Embryonic facial prominence (tissue), 1 donor: ENCODE measurements around the gene TIE1.

Experiments used
- DNase-seq: peaks from one replicate; pipeline ENCODE4 v3.0.0-alpha.2; 2016; ENCODE audit errors: extremely low spot score

The TIE1 gene

GRCh38 chr1:43300378-43301094 lies at the start of gene TIE1:
Gene TIE1, plus strand, starts transcription at chr1:43300982. Its CDS starts 90 bp downstream, at chr1:43301072.
- DNase-seq = no peak

DNA sequence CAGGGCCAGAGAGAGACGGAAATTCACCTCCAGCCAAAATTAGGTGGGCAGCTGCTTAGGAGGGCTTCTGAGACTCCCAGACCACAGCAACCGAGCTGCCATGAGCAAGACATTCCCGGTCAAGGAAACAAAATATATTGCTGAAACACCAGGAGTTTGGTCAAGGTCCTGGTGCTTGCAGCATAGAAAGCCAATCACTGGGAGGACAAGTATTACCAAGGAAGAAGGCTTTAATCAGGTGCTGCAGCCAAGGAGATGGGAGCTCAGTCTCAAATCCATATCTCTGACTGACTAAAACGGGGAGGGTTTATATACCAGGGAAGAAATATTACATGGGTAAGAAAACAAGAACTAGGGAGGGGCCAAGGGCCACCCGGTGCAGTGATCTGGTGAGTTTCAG lies 49.8 kb upstream of the TIE1 start:
- no peak for DNase-seq

DNA sequence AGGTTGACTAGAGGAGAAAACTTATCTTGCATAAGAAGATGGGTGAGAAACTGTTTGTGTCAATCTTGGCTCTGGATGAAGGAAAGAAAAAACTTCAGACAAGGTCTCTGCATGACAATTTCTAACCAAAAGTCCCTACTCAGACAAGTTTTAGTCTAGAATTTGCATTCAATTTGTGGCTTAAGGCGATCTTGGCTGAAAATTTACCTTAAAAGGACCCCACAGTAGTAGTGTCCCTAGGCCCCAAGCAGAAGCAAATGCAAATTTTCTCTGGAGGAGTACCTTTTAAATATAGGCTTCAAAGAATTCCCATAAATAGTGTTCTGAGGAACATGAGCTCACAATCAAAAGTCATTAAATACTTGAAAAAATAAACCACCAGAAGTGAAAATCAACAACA lies 48.6 kb upstream of the TIE1 start:
- DNase-seq = no peak

DNA sequence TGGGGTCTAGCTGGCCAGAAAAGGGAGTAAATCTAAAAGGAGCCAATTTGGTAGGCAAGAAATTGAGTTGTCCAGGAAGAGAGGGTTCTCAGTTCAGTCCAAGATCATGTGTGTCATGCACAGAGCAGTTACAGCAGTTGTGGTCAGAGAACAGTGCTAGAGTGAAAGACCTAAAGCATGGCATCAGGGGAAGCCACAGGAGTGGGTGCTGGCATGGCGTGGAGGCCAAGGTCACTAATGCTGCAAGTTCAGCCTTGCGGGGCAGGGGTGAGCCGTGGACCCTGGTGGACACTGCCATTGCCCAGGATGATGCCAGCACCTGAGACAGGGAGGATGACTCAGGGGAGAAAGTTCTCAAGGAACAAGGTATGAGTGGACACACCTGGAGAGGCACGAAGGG lies 47.6 kb upstream of the TIE1 start:
- no peak for DNase-seq

- DNase-seq = no peak
Measured at GRCh38 chr1:43253876-43254275, 46.9 kb upstream of the TIE1 start.

DNA sequence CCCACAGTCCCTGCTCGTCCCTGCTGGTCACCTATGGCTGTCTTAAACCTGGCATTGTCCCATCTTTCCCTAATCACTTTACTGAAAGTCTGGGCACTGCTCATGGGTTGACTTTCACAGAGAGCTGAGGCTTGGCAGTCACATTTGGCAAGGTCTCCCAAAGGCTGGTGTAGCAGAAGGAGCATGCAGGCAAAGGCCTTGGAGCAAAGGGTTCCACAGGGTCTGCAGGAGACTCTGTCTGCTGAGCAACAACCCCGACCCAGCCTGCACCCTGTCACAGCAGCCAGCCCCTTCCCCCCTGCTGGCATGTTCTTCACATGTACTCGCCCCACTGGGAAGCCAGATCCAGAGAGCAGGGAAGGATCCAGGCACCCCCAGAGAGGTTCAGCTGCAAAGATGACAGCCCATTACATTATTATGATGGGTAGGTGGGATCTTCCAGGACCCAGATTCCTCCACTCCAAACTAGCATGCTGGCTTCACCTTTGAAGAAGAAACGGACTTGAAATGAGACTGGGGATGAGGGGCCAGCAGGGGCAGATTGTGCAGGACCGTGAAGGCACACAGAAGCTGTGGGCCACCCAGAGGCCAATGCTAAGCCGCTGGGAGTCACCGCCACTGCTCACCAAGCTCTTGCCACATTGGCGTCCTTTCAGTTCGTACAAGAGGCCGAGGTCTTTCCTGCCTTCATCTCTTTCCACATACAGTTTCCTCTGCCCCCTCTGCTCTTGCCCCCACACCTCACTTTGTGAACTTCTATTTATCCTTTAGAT lies 45.2 kb upstream of the TIE1 start:
- no peak for DNase-seq

GRCh38 chr1:43256675-43257570 lies 43.9 kb upstream of the TIE1 start:
- no peak for DNase-seq

DNA sequence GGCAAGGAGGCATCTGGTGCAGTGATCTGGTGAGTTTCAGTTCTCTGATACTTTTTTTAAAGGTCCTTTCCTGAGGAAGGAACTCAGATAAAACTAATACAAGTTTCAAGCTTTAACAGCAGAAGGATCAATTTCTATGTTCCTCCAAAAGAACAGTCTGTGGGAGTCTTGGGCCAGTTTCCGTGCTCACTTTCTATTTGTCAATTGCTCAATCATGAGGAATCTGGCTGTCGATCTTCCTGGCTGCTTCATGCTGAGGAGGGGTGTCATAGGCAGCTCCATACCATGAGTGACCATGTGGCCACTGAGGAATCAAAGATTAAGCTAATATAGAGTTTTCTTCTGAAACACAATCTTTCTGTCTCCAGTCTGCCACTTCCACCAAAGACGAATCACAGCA lies 42.4 kb upstream of the TIE1 start:
- no peak for DNase-seq

- DNase-seq = no peak
Measured at GRCh38 chr1:43265431-43265830, 35.4 kb upstream of the TIE1 start.

DNA sequence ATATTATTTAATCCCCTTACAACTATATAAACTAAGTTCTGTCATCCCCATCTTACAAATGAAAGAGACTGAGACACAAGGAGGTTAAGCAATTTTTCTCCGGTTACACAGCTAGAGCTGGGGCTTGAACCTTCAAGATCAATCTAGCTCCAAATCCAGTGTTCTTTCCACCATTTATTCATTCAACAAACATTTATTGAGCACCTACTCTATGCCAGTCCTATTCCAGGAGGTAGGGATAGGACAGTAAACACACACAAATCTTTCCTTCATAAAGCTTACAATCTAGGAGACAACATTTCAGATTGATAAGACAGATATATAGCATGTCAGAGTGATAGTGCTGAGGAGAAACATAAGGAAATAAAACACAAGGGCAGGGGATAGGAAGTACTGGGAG lies 33.9 kb upstream of the TIE1 start:
- no peak for DNase-seq

GRCh38 chr1:43267291-43267805 lies 33.4 kb upstream of the TIE1 start:
- no peak for DNase-seq

- DNase-seq = no peak
Measured at GRCh38 chr1:43267818-43268425, 32.9 kb upstream of the TIE1 start.

DNA sequence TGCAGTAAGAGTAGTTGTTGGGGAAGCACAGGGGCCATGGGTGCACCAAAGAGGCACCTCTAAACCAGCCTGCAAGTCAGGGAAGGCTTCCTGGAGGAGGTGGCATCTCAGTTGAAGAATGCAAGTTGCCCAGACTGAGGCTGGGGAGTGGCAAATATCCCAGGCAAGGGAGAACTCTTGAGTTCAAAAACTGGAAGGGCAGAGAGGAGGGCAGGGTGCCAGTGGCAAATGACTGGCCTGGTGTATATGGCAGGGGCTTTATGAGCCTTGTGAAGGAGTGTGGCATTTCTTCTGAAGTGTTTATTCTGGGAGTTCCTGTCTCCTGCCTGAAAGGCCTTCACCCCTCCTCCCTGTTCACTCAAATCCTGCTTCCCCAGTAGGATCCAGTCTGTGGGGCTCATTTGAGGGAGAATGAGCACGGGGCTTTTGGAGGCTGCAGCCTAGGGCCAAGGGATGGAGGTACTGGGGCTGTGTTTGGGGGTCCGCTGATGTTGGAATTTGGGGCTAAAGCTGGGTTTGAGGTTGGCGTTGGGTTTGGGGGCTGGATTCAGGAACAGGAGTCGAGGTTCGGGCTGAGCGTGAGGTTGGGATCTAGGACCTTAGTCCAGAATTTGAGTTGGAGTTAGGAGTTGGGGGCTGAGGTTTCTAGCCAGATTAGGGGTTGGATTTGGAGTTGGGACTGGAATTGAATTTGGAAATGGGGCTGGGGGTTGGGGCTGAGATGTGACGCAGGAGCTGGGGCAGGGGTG lies 31.0 kb upstream of the TIE1 start, which contains the start of gene TMEM125:
TSS of gene TMEM125 (plus strand) at position 357 of the 749 bp plus-strand sequence. CDS start 2,740 bp downstream, outside the sequence.
- no peak for DNase-seq

DNA sequence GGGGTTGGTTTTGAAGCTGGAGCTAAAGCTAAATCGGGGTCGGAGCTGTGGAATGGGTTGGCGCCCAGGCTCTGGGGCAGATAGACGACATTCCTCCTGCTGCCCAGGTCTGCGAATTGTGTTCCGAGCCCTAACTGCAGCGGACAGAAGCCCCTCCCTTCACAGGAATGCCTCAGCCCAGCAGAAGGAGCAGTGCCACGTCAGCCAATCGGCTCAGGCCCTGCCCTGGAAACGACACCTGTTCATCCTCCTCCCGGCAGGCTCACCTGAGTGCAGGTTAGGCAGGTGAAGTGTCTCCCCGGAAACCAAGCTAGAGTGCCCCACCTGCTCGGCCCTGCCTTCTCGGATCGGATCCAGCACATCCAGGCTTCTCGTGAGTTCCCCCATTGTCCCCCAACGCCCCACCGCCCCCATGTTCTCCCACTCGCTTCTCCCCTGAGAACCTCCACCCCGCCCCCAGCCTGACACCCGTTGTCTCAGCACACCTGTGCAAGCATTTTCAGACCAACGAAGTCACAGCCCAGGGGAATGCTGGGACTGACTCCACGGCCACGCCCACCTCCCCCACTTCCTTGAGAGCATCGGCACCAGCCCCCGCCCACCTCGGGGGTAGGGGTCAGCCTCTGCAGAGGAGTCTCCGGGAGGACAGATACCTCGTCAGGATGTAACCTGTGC lies 30.2 kb upstream of the TIE1 start:
- no peak for DNase-seq

- DNase-seq = no peak
Measured at GRCh38 chr1:43271186-43272118, 29.3 kb upstream of the TIE1 start.

GRCh38 chr1:43272161-43272560 lies 28.6 kb upstream of the TIE1 start:
- DNase-seq = no peak

- DNase-seq = no peak
Measured at GRCh38 chr1:43272576-43273571, 27.9 kb upstream of the TIE1 start.

DNA sequence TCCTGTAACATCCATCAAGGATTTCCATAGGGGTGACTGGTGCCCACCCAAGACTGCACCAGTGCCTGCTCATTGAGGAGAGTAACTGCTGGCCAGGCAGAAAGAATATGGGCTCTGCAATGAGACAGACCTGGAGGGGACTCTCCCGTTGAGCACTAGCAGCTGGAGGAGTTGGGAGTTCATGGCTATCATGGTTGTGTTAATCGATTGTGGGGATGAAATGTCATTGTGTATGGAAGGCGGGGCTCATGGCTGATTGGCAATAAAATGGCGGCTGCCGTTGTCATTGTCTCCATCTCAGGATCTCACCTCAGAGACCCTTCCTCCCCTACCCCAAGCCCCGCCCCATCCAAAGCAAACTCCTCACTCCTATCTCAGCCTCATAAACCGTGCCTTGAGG lies 27.1 kb upstream of the TIE1 start:
- no peak for DNase-seq
